Measurements from ENCODE around the gene ELF1.

DNA sequence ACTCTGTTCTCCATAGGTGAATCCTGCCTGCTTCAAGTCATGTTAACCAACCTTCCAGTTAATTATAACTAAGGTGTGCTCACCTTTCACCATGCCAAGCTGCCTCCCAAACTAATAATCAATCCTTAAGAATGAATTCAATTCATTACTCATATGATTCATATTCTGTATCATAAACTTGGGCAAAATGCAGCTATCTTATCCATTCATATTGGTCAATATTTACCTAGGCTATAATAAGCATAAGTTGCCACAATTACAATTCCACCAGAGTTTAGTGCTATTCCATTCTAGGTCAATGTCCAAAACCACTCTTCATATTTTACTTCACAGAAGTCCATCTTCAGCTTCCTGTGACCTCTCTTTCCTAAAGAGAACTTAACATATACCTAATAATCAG lies 13.4 kb downstream of the ELF1 start:
- TF ChIP-seq TAF1 (IDR thresholded peaks at IDR 0.05; ENCODE audit: borderline replicate concordance, insufficient read depth, low read length), result no peak
- TF ChIP-seq, protein P1, sequence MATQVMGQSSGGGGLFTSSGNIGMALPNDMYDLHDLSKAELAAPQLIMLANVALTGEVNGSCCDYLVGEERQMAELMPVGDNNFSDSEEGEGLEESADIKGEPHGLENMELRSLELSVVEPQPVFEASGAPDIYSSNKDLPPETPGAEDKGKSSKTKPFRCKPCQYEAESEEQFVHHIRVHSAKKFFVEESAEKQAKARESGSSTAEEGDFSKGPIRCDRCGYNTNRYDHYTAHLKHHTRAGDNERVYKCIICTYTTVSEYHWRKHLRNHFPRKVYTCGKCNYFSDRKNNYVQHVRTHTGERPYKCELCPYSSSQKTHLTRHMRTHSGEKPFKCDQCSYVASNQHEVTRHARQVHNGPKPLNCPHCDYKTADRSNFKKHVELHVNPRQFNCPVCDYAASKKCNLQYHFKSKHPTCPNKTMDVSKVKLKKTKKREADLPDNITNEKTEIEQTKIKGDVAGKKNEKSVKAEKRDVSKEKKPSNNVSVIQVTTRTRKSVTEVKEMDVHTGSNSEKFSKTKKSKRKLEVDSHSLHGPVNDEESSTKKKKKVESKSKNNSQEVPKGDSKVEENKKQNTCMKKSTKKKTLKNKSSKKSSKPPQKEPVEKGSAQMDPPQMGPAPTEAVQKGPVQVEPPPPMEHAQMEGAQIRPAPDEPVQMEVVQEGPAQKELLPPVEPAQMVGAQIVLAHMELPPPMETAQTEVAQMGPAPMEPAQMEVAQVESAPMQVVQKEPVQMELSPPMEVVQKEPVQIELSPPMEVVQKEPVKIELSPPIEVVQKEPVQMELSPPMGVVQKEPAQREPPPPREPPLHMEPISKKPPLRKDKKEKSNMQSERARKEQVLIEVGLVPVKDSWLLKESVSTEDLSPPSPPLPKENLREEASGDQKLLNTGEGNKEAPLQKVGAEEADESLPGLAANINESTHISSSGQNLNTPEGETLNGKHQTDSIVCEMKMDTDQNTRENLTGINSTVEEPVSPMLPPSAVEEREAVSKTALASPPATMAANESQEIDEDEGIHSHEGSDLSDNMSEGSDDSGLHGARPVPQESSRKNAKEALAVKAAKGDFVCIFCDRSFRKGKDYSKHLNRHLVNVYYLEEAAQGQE (IDR thresholded peaks at IDR 0.05; ENCODE audit: insufficient read depth in 1 of 2, low read depth in 2 of 2, low read length in 2 of 2), result no peak
- TF ChIP-seq POLR2AphosphoS5 (IDR thresholded peaks at IDR 0.05; ENCODE audit: low read depth, low read length), result no peak
- TF ChIP-seq SIN3A (IDR thresholded peaks at IDR 0.05; ENCODE audit: borderline replicate concordance, insufficient read depth, low read length), result no peak
- TF ChIP-seq FOXP2 (optimal IDR thresholded peaks at IDR 0.05; ENCODE audit: borderline replicate concordance, extremely low read depth, extremely low read length, insufficient read depth), result no peak
